ENCODE results near the gene HCAR2. TPM values are rescaled to one million over a fixed set of nuclear protein-coding genes. Genes with fewer than 3 reads are reported as not detected.
A peak's percentile ranks its signal among the peaks of the same experiment; 100 is the strongest.
"Not testable (repeated sequence)": the region's sequence is repeated elsewhere in the genome, so short reads cannot be mapped to it uniquely, and the experiment has no call there.

HCAR2 gene
- total RNA-seq, 1 experiment from 2014 or later = not detected

GRCh38 chr12:122716658-122717057 lies 13.5 kb upstream of the HCAR2 start, which contains the start of gene HCAR3:
HCAR3 (minus strand) TSS chr12:122716811; CDS start chr12:122716737, 74 bp downstream.
- not testable (repeated sequence) for DNase-seq (ENCODE audit: low read depth)

DNA sequence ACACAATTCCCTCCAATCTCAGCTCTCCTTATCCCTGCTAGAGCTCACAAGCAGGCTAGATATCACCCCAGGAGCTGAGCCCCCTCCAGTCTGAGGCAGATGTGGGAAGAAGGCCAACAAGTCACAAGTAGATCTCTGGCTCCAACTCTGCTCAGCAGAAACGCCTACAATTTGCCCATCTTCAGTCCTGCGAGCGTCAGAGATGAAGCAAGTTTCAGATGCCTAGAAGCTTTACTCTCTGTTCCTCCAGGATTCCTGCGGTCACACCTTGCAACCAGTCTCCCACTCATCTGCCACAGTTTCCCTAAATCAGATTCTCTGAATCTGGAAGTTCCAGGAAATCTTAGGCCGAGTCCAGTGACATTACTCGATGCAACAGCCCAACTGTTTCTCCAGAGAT lies 12.1 kb upstream of the HCAR2 start:
- DNase-seq (ENCODE audit: low read depth) = not testable (repeated sequence)

GRCh38 chr12:122713491-122714188 lies 10.5 kb upstream of the HCAR2 start:
- DNase-seq (ENCODE audit: low read depth) = not testable (repeated sequence)

- DNase-seq (ENCODE audit: low read depth) = not testable (repeated sequence)
Observed at GRCh38 chr12:122711266-122711665, 8.1 kb upstream of the HCAR2 start.

GRCh38 chr12:122710341-122710740 lies 7.2 kb upstream of the HCAR2 start:
- DNase-seq (ENCODE audit: low read depth) = not testable (repeated sequence)

GRCh38 chr12:122709287-122709686 lies 6.1 kb upstream of the HCAR2 start:
- DNase-seq (ENCODE audit: low read depth) = not testable (repeated sequence)

GRCh38 chr12:122703841-122704240 lies 684 bp upstream of the HCAR2 start:
- not testable (repeated sequence) for DNase-seq (ENCODE audit: low read depth)

- DNase-seq (ENCODE audit: low read depth) = not testable (repeated sequence)
Observed at GRCh38 chr12:122701481-122701880, 1.7 kb downstream of the HCAR2 start.

GRCh38 chr12:122700038-122700710 lies 3.0 kb downstream of the HCAR2 start:
- not testable (repeated sequence) for DNase-seq (ENCODE audit: low read depth)

- DNase-seq (ENCODE audit: low read depth) = not testable (repeated sequence)
Observed at GRCh38 chr12:122696922-122697321, 6.2 kb downstream of the HCAR2 start.

DNA sequence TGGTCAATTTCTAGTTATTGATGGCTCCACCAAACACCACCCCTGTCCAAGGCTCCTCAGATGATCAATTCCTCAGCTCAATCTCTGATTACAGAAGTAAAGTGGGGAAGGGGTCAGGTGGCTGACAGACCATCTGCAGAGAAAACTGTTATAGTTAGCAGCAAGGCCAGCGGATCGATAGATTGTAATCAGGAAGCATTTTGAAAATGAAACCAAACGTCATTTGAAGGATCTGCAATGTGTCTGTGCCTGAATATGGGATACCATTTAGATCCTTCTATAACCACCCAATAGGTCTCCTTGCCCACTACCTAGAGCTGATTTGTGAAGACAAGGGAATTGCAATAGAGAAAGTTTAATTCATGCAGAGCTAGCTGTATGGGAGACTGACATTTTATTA lies 11.6 kb downstream of the HCAR2 start:
- DNase-seq (ENCODE audit: low read depth) = no peak

DNA sequence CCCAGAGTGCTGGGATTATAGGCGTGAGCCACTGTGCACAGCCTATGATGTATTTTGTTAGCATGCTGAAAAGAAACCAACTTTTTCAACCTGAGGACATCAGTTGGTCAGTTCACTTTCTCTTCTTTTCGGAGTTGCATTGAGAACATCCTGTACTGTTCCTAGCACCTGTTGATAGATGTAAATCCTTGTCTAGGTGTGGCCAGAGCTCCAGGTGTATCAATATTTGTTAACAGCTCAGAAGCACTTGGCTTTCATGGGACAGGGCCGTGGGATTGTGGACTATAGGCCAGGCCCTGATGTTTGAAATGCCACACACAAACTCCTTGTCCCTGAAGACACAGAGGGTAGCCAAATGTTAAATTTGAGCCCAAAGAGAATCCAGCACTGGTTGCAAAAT lies 14.9 kb downstream of the HCAR2 start:
- DNase-seq (ENCODE audit: low read depth) = no peak

- no peak for DNase-seq (ENCODE audit: low read depth)
Observed at GRCh38 chr12:122687086-122687485, 16.1 kb downstream of the HCAR2 start.

GRCh38 chr12:122686538-122686937 lies 16.6 kb downstream of the HCAR2 start:
- no peak for DNase-seq (ENCODE audit: low read depth)

- no peak for DNase-seq (ENCODE audit: low read depth)
Observed at GRCh38 chr12:122684297-122684813, 18.8 kb downstream of the HCAR2 start.

DNA sequence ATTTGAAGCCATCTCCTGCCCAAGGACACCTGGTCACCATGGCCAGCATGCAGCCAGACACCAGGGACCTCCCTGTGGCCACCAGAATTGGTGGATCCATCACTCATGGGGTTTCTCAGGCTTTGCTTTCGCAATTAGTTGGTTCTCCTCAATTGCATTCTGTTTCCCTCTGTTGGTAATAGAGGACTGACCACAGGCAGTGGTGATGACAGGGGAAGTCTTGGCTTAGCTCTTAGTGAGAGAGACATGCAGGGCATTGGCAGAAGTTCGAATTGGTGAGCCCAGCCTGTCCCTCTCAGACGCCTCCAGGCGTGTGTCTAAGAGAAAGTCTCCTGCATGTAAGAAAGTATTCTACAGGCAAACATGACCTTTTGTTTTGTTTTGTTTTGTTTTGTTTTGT lies 21.3 kb downstream of the HCAR2 start:
- peak; percentile 65 for DNase-seq (ENCODE audit: low read depth)

GRCh38 chr12:122680989-122681388 lies 22.2 kb downstream of the HCAR2 start:
- DNase-seq (ENCODE audit: low read depth) = not testable (repeated sequence)

DNA sequence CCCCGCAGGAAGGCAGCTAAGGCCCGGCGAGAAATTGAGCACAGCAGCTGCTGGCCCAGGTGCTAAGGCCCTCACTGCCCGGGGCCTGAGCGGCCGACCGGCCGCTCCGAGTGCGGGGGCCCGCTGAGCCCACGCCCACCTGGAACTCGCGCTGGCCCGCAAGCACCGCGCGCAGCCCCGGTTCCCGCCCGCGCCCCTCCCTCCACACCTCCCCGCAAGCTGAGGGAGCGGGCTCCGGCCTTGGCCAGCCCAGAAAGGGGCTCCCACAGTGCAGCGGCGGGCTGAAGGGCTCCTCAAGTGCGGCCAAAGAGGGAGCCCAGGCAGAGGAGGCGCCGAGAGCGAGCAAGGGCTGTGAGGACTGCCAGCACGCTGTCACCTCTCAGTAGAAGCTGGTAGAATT lies 26.4 kb downstream of the HCAR2 start:
- not testable (repeated sequence) for DNase-seq (ENCODE audit: low read depth)

DNA sequence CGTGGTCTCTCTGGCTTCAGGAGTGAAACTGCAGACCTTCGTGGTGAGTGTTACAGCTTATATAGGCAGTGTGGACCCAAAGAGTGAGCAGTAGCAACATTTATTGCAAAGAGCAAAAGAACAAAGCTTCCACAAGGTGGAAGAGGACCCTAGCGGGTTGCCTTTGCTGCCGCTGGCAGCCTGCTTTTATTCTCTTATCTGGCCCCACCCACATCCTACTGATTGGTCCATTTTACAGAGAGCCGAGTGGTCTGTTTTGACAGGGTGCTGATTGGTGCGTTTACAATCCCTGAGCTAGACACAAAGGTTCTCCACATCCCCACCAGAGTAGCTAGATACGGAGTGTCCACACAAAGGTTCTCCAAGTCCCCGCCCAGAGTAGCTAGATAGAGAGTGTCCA lies 27.1 kb downstream of the HCAR2 start:
- DNase-seq (ENCODE audit: low read depth) = not testable (repeated sequence)

DNA sequence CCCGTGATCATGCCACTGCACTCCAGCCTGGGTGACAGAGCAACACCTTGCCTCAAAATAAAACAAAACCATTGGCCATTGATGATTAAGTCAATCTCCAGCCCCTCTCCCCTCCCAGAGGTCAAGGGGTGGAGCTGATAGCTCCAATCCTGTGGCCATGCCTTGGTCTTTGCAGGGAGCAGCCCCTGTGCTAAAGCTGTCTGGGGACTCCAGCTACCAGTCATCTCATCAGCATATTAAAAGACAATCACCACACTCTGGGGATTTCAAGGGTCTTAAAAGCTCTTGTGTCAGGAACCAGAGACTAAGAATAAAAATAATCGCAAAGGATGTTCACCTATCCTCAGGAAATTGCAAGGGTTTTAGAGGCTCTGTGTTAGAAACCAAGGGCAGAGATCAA lies 30.6 kb downstream of the HCAR2 start:
- DNase-seq (ENCODE audit: low read depth) = no peak

DNA sequence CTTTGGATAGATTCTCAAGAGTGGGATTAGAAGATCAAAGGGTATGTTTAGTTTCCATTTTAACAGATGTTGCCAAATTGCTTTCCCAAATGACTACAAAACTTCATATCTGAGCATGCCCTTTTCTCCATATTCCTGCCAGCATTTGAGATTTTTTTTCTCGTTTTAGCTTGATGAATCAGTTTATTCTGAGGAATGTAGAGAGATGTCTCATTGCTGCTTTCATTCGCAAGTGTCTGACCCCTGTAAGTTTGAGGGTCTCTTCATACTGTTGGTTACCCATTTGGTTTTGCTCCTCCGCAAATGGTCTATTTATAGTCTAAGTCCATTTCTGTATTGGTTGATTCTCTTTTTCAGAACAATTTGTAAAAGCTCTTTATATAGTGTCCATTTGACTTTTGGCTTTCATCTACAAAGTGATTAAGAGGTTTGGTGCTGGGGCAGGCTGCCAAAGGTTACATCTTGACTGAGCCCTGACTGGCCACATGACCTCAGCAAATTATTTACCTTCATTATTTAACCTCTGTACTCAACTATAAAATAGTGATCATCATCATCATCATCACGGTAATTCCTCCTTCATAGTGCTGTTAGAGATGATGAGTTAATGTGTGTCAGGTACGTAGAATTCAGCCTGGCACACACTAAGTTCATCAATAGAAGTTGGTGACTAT lies 33.6 kb downstream of the HCAR2 start:
- peak; percentile 45 for DNase-seq (ENCODE audit: low read depth)

DNA sequence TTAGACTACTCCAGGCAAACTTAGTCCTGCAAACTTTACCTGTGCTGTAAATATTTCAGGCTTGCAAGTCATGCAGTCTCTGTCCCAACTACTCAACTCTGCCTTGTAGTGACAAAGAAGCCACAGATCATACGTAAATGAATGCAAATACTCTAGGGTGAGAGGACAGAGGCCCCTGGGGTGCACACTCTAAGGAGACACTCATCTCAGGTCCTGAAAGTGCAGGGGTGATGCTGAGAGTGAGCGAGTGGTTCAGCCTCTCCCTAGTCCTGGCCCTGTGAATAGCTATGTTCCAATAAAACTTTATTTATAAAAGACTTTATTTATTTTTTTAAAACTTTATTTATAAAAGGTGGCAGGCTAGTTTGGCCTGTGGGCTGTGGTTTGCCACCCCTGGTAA lies 34.9 kb downstream of the HCAR2 start:
- no peak for DNase-seq (ENCODE audit: low read depth)

Data from RPMI7951 (cell line).